K562 (cell line): ENCODE data around the gene GJA5. TPM values are rescaled to one million over a fixed set of nuclear protein-coding genes. Genes with fewer than 3 reads are reported as not detected.

Experiments used
- ATAC-seq: fragments of 200-7000 bp; cut with Tn5 transposase; 3 replicates; pipeline ENCODE4 v1.9.1; 2020; ENCODE audit warnings: moderate library complexity
- BruUV-seq: library from RNA; stranded (reverse); fragments of 400-500 nt; replicated peaks from 2 replicates; lab custom pipeline; 2021; lab: Mats Ljungman, UMichigan
- CTCF ChIA-PET: fragments of 300-600 bp; formaldehyde crosslinking; extraction: SDS; loops from one replicate; lab custom pipeline; 2021; ENCODE audit warnings: low intra/inter-chr PET ratio; lab: Yijun Ruan, JAX
- POLR2A ChIA-PET: fragments of 300-600, 350-650 bp; sonication (Branson Sonifier 250); formaldehyde crosslinking; extraction: SDS; loops from one replicate; lab custom pipeline; 2021; ENCODE audit warnings: antibody characterized with exemption, inconsistent platforms; lab: Yijun Ruan, JAX
- DNase-seq, 4 experiments: peaks; one replicate each; pipeline versions ENCODE4 v3.0.0 to v3.0.0-alpha.2; 2011 to 2018; ENCODE audit warnings: low spot score in 3 of 4, mixed read lengths in 3 of 4; ENCODE audit errors: extremely low read depth in 1 of 4
- FAIRE-seq: peaks from 2 replicates; lab custom pipeline; 2011; peaks lifted over from hg19 to GRCh38; lab: Jason Lieb, UNC
- H2AFZ ChIP-seq: 2 replicates; pipeline ENCODE4 v1.6.0; 2011; ENCODE audit warnings: low read depth, low read length, control low read depth, inconsistent platforms
- H3K27ac ChIP-seq: fragments of 200-600 bp; 3 replicates; pipeline ENCODE4 v1.8.0; 2011; ENCODE audit warnings: low read depth, mild to moderate bottlenecking, control low read depth, inconsistent platforms, low read length, moderate library complexity, mixed read lengths; ENCODE audit errors: extremely low read depth
- H3K27me3 ChIP-seq, 2 experiments: fragments of 300-600 bp in 1 of 2; 2 replicates in 1 of 2; 3 replicates in 1 of 2; pipeline versions ENCODE4 v1.6.0 to v1.8.0; 2011; ENCODE audit warnings: inconsistent platforms in 2 of 2, low read length in 2 of 2, mild to moderate bottlenecking in 1 of 2, mixed read lengths in 1 of 2, moderate library complexity in 1 of 2; ENCODE audit not compliant: control insufficient read depth in 2 of 2, insufficient read depth in 2 of 2
- H3K36me3 ChIP-seq: fragments of 300-600 bp; 3 replicates; pipeline ENCODE4 v1.8.0; 2011; ENCODE audit warnings: mild to moderate bottlenecking, low read length, inconsistent platforms; ENCODE audit not compliant: control insufficient read depth, insufficient read depth
- H3K4me1 ChIP-seq, 2 experiments: fragments of 200-600 bp in 1 of 2; replicated peaks in 1 of 2; 2 replicates in 1 of 2; 3 replicates in 1 of 2; pipeline versions ENCODE4 v1.5.1 to v1.8.0; 2011; ENCODE audit warnings: inconsistent platforms in 2 of 2, low read length in 2 of 2, mild to moderate bottlenecking in 1 of 2, mixed read lengths in 1 of 2, moderate library complexity in 1 of 2; ENCODE audit not compliant: control insufficient read depth in 2 of 2, insufficient read depth in 2 of 2
- H3K4me2 ChIP-seq: 2 replicates; pipeline ENCODE4 v1.6.1; 2011; ENCODE audit warnings: low read length, control low read depth, inconsistent platforms, mixed read lengths; ENCODE audit not compliant: insufficient read depth
- H3K4me3 ChIP-seq: fragments of 200-600 bp; sonication (generic), shearing (Covaris generic); 2 replicates; pipeline ENCODE4 v1.5.1; 2016; ENCODE audit warnings: control low read depth, inconsistent platforms
- H3K79me2 ChIP-seq: fragments of 200-600 bp; 3 replicates; pipeline ENCODE4 v1.8.0; 2011; ENCODE audit warnings: low read length, inconsistent platforms; ENCODE audit not compliant: control insufficient read depth, insufficient read depth
- H3K9ac ChIP-seq, 2 experiments: 2 replicates each; pipeline versions ENCODE4 v1.6.0 to v1.6.1; 2011; ENCODE audit warnings: low read depth in 2 of 2, low read length in 2 of 2, control low read depth in 1 of 2, inconsistent platforms in 1 of 2, mild to moderate bottlenecking in 1 of 2, mixed read lengths in 1 of 2; ENCODE audit not compliant: insufficient read depth in 1 of 2
- H3K9me1 ChIP-seq: one replicate; pipeline ENCODE4 v1.6.0; 2011; ENCODE audit warnings: inconsistent platforms, mild to moderate bottlenecking, low read length, moderate library complexity; ENCODE audit not compliant: control insufficient read depth, insufficient read depth
- H3K9me3 ChIP-seq: replicated peaks from 2 replicates; pipeline ENCODE4 v1.5.1; 2011; ENCODE audit warnings: low read depth, low read length, inconsistent platforms; ENCODE audit not compliant: control insufficient read depth, insufficient read depth
- H4K20me1 ChIP-seq: replicated peaks from 2 replicates; pipeline ENCODE4 v1.6.1; 2011; ENCODE audit warnings: low read length, inconsistent platforms, mixed read lengths; ENCODE audit not compliant: control insufficient read depth, insufficient read depth
- CBX5 ChIP-seq: IDR thresholded peaks from 2 replicates; pipeline ENCODE4 v1.6.1; 2014; ENCODE audit warnings: low read depth, borderline replicate concordance
- CC2D1A ChIP-seq: fragments of 450-650 bp; IDR thresholded peaks from 2 replicates; pipeline ENCODE4 v1.6.1; 2017; ENCODE audit warnings: mild to moderate bottlenecking
- FUS ChIP-seq: fragments of 200-400 bp; formaldehyde crosslinking; optimal IDR thresholded peaks from 2 replicates; pipeline ENCODE3; 2017; ENCODE audit warnings: low read depth, low read length
- HINFP ChIP-seq: fragments of 450-650 bp; conservative IDR thresholded peaks from 2 replicates; pipeline ENCODE4 v1.6.1; 2016; ENCODE audit warnings: missing genetic modification characterization, low read depth, mild to moderate bottlenecking, control low read depth, missing compliant biosample characterization
- KAT2B ChIP-seq: IDR thresholded peaks from one replicate; pipeline ENCODE4 v1.6.1; 2012; ENCODE audit warnings: low read depth, mild to moderate bottlenecking, control low read depth, inconsistent platforms, low read length, moderate library complexity
- NEUROD1 ChIP-seq: fragments of 150-350 bp; IDR thresholded peaks from 2 replicates; pipeline ENCODE4 v1.6.1; 2014; ENCODE audit warnings: borderline replicate concordance, low read length, low read depth; ENCODE audit not compliant: partially characterized antibody
- TEAD1 ChIP-seq, 2 experiments: fragments of 450-650 bp in 1 of 2; sonication (generic) in 1 of 2; formaldehyde crosslinking; IDR thresholded peaks; 2 replicates each; pipeline versions ENCODE4 v1.4.0 to v1.8.0; 2020 to 2022; ENCODE audit warnings: mild to moderate bottlenecking in 2 of 2, missing genetic modification reagents in 1 of 2
- ZNF408 ChIP-seq: fragments of 250-450 bp; sonication (Bioruptor Pico); IDR thresholded peaks from 2 replicates; pipeline ENCODE4 v1.4.0; 2020; ENCODE audit warnings: low read depth, mild to moderate bottlenecking, moderate library complexity
- WGBS: fragments of 100-300 bp; shearing (Covaris generic); methylation state at CpG from one replicate; pipeline ENCODE4 v1.1.6; 2016; ENCODE audit warnings: low coverage, mixed read lengths; ENCODE audit not compliant: insufficient coverage; ENCODE audit errors: missing lambda C conversion rate; 5-methylcytosine and 5-hydroxymethylcytosine counted together
- in situ Hi-C: fragments of 300-500 bp; cut with MboI; formaldehyde crosslinking; loops from 4 replicates; pipeline ENCODE4 v1.15.0; 2018; ENCODE audit warnings: inconsistent platforms, mixed read lengths
- intact Hi-C: fragments of 100-400 bp; cut with micrococcal nuclease; formaldehyde crosslinking; loops from 2 replicates; pipeline ENCODE4 v1.14.2; 2022
- polyA plus RNA-seq, 8 experiments: library from polyadenylated mRNA; depleted of rRNA in 4 of 8; stranded (reverse) in 5 of 8; unstranded in 3 of 8; fragments of >200 nt; fragmentation: Nextera tagmentation in 2 of 8; fragmentation: Illumina TruSeq in 1 of 8; extraction: Ambion mirVana in 2 of 8; extraction: Trizol in 1 of 8; gene quantifications; 2 replicates each; pipeline versions ENCODE4 v1.2.1 to v1.2.3, GENCODE V29; 2011 to 2014; ENCODE audit warnings: inconsistent platforms in 1 of 8, missing spikeins in 1 of 8
- total RNA-seq, 7 experiments: library from RNA; depleted of rRNA in 6 of 7; stranded (reverse); fragments of >200 nt in 6 of 7; fragmentation: Illumina TruSeq in 2 of 7; extraction: Trizol in 2 of 7; gene quantifications; 2 replicates each; pipeline versions ENCODE4 v1.2.1 to v1.2.3, GENCODE V29; 2011 to 2021; ENCODE audit warnings: low replicate concordance in 1 of 7
- TF ChIP-seq, protein P1 (sequence below): conservative IDR thresholded peaks from 2 replicates; pipeline ENCODE4 v1.6.1; 2011; ENCODE audit warnings: low read depth, mild to moderate bottlenecking, low read length; ENCODE audit not compliant: control insufficient read depth

GJA5 gene
- total and polyA plus RNA-seq, 9 of the 15 experiments (the other 6 are each of a cell fraction or from before 2014, with no cell fraction given) = 0.07 TPM; not detected in 7

GRCh38 chr1:147754661-147755060 is 5.7 kb downstream of the GJA5 start:
- Histone ChIP-seq H3K79me2 (no peaks in the 10 kb centered on the region), H3K9me3 (no peaks in the 10 kb centered on the region), H3K4me1 (no peaks in the 10 kb centered on the region; a peak in 1 of 5 replicates), H3K27ac (no peak overlapping the region), H4K20me1 (no peaks in the 10 kb centered on the region), H3K36me3 (no peaks in the 10 kb centered on the region), H3K4me2 (no peak overlapping the region), H3K9me1 (peaks cover 3% of the 10 kb centered on the region), H2AFZ (no peak overlapping the region), H3K9ac (no peak overlapping the region), H3K4me3 (no peak overlapping the region), H3K27me3 (peaks cover 5 to 36% of the 10 kb centered on the region in 2 experiments; a peak in 4 of 5 replicates)
- BruUV-seq = no TSS peak
- TF ChIP-seq CC2D1A = no peak
- TF ChIP-seq ZNF408 (CRISPR knock-in tag) = no peak
- TF ChIP-seq HINFP (tag) = no peak
- TF ChIP-seq TEAD1 (CRISPR knock-in tag; IDR thresholded peaks at IDR 0.05) = no peak
- TF ChIP-seq FUS = no peak
- no peak for TF ChIP-seq KAT2B
- TF ChIP-seq, protein P1, sequence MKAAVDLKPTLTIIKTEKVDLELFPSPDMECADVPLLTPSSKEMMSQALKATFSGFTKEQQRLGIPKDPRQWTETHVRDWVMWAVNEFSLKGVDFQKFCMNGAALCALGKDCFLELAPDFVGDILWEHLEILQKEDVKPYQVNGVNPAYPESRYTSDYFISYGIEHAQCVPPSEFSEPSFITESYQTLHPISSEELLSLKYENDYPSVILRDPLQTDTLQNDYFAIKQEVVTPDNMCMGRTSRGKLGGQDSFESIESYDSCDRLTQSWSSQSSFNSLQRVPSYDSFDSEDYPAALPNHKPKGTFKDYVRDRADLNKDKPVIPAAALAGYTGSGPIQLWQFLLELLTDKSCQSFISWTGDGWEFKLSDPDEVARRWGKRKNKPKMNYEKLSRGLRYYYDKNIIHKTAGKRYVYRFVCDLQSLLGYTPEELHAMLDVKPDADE = no peak
- no peak for TF ChIP-seq NEUROD1
- TF ChIP-seq CBX5 = no peak
- DNase-seq = no peak
- no peak for FAIRE-seq
- ChIA-PET POLR2A (no interaction called here), CTCF (no interaction called here)
- intact Hi-C loops (no loop called here), in situ Hi-C loops (no loop called here)
- ATAC-seq = no peak
- 0% methylated on average over 2 of the region's 2 CpGs for WGBS
